Kidney (tissue), 14 donors: Measurements from ENCODE around the gene ZFX. TPM values are rescaled to one million over a fixed set of nuclear protein-coding genes. Genes with fewer than 3 reads are reported as not detected.

Experiments used
- DNase-seq, 5 donors: peaks; one replicate each; pipeline ENCODE4 v3.0.0-alpha.2; 2013 to 2020
- FAIRE-seq: peaks from 2 replicates; lab custom pipeline; 2012; peaks lifted over from hg19 to GRCh38; lab: Jason Lieb, UNC
- H3K27ac ChIP-seq, 2 donors: one replicate each; pipeline ENCODE4 v1.7.0; 2013; ENCODE audit warnings: low read depth in 2 of 2, low read length in 2 of 2, inconsistent platforms in 1 of 2
- H3K27me3 ChIP-seq: one replicate; pipeline ENCODE4 v1.7.1; 2013; ENCODE audit warnings: low read length, inconsistent platforms; ENCODE audit not compliant: control insufficient read depth, insufficient read depth
- H3K36me3 ChIP-seq, 3 donors: one replicate each; pipeline versions ENCODE4 v1.7.0 to v1.7.1; 2013; ENCODE audit warnings: low read length in 3 of 3, control low read depth in 1 of 3, inconsistent platforms in 1 of 3; ENCODE audit not compliant: insufficient read depth in 3 of 3, control insufficient read depth in 2 of 3
- H3K4me1 ChIP-seq, 3 donors: one replicate each; pipeline versions ENCODE4 v1.7.0 to v1.7.1; 2013; ENCODE audit warnings: low read length in 3 of 3, inconsistent platforms in 1 of 3, low read depth in 1 of 3; ENCODE audit not compliant: control insufficient read depth in 2 of 3, insufficient read depth in 2 of 3
- H3K4me3 ChIP-seq, 3 donors: one replicate each; pipeline versions ENCODE4 v1.7.0 to v1.8.1; 2013; ENCODE audit warnings: low read length in 3 of 3, control low read depth in 1 of 3, inconsistent platforms in 1 of 3
- H3K9ac ChIP-seq, 3 donors: one replicate each; pipeline versions ENCODE4 v1.7.0 to v1.7.1; 2013; ENCODE audit warnings: low read length in 3 of 3, control low read depth in 1 of 3, inconsistent platforms in 1 of 3
- H3K9me3 ChIP-seq, 3 donors: one replicate each; pipeline versions ENCODE4 v1.7.0 to v1.7.1; 2013; ENCODE audit warnings: low read length in 3 of 3, control low read depth in 1 of 3, inconsistent platforms in 1 of 3; ENCODE audit not compliant: control insufficient read depth in 2 of 3, insufficient read depth in 1 of 3
- intact Hi-C: fragments of 100-400 bp; cut with DNase I; formaldehyde crosslinking; loops from one replicate; pipeline ENCODE4 v1.11.1; 2022
- polyA plus RNA-seq: library from polyadenylated mRNA; stranded (reverse); fragments of 350-450 nt; fragmentation: Illumina TruSeq; extraction: RNeasy Lipid Tissue Mini Kit (QIAGEN cat#74804); gene quantifications from one replicate; pipeline ENCODE4 v1.2.3, GENCODE V29; 2014; ENCODE audit warnings: low read depth, low replicate concordance; ENCODE audit not compliant: insufficient read depth
- total RNA-seq: library from RNA; stranded (reverse); fragmentation: NEBNext Ultra II Directional; extraction: Animal tissue kit (Norgen Biotek cat#: 25700); gene quantifications from one replicate; pipeline ENCODE4 v1.2.1, GENCODE V29; 2021
- TF ChIP-seq, protein P1 (sequence below): IDR thresholded peaks from 3 replicates; pipeline ENCODE4 v1.5.1; 2012; ENCODE audit warnings: mild to moderate bottlenecking, moderate library complexity, borderline replicate concordance; ENCODE audit not compliant: insufficient read depth; ENCODE audit errors: extremely low read depth
- donor health status: control.
- donor health status: control.
- donor health status: control.
- donor health status: control.
- donor health status: control.
- donor health status: DM: yes; HTN: yes; CAD: no.
- donor health status: Normal renal cell carcinoma (clear cell type).

Gene ZFX
- total and polyA plus RNA-seq, 2 donors from 2014 or later = 5.0 to 58.3 TPM

DNA sequence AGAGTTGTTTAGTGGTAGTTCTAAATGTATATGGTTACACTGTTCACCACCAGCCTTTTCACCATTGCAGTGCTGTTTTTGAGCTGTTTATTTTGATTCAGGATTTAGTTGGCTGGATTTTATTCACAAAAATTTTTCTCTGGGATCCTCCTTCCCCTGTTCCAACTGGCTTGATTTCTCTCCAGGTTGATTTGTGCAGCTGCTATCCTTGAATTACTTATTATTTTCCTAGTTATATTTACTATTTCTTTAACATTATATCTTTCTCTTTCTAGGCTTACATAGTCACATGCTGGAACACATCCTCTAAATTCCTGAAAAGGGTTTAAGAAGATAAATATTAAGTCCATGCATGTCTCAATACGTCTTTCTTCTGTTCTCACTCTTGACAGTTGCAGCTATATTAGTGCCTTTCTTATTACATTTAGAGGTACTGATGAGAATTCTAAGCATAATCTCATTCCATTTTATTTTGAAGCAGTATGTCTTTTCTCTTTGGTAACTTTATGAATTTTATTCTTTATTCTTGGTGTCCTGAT is 82.2 kb downstream of the ZFX start:
- Histone ChIP-seq H3K9ac (no peak overlapping the region), H3K9me3 (no peaks in the 10 kb centered on the region), H3K4me3 (no peak overlapping the region), H3K27me3 (peaks cover 3% of the 10 kb centered on the region), H3K36me3 (no peaks in the 10 kb centered on the region), H3K4me1 (no peaks in the 10 kb centered on the region), H3K27ac (no peak overlapping the region)
- DNase-seq (no peak), FAIRE-seq (no peak)
- intact Hi-C loops = no loop called here
- TF ChIP-seq, protein P1, sequence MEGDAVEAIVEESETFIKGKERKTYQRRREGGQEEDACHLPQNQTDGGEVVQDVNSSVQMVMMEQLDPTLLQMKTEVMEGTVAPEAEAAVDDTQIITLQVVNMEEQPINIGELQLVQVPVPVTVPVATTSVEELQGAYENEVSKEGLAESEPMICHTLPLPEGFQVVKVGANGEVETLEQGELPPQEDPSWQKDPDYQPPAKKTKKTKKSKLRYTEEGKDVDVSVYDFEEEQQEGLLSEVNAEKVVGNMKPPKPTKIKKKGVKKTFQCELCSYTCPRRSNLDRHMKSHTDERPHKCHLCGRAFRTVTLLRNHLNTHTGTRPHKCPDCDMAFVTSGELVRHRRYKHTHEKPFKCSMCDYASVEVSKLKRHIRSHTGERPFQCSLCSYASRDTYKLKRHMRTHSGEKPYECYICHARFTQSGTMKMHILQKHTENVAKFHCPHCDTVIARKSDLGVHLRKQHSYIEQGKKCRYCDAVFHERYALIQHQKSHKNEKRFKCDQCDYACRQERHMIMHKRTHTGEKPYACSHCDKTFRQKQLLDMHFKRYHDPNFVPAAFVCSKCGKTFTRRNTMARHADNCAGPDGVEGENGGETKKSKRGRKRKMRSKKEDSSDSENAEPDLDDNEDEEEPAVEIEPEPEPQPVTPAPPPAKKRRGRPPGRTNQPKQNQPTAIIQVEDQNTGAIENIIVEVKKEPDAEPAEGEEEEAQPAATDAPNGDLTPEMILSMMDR = no peak

DNA sequence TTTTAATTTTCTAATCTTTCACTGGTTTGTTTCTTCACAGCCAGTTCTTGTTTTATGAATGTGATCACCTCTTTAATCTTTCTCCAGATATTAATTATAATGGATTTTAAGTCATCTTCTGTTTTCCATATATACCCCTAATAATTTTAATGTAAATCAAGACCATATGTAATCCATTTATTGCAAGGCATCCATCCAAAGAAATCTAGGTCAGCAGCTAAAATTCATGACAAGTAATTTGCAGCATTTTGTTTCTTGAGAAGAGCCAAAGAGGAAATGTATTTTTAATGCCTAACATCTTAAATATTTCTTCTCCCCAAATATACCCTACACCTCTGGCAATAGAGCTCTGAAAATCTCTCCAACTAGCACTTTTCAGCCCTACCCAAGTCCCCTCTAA is 83.3 kb downstream of the ZFX start:
- Histone ChIP-seq H3K4me3 (no peak overlapping the region), H3K9me3 (no peaks in the 10 kb centered on the region), H3K36me3 (no peaks in the 10 kb centered on the region), H3K9ac (no peak overlapping the region), H3K4me1 (no peaks in the 10 kb centered on the region), H3K27ac (no peak overlapping the region), H3K27me3 (peaks cover 3% of the 10 kb centered on the region)
- DNase-seq (no peak), FAIRE-seq (no peak)
- TF ChIP-seq, protein P1 = no peak
- intact Hi-C loops = no loop called here

DNA sequence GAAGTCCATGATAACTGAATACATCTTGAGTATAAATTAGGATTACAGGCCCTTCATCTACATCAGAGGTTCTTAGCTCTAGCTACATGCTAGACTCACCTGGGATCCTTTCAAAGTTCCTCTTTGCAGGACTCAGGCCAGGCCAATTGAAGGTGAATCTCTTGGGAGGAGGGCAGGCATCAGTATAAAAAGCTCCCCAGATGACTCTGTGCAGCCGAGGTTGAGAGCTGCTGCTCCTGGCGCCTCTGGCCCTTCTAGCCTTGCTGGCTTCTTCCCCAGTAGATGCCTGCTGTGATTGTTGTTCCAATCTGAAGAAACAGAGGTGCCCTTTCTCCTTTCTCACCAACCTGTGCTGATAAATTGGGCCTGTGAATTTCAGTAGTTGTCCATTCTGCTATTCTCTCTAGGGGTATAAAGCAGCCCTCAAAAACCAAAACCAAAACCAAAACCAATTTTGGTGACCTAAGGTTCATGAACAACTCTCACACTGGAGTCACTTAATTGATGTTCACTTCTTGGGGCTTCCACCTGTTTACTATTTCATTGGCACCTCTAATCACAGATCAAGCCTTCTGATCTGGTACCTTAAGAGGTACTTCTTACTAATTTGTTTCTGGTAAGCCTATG is 85.7 kb downstream of the ZFX start:
- Histone ChIP-seq H3K9me3 (no peaks in the 10 kb centered on the region), H3K27ac (no peak overlapping the region), H3K4me3 (no peak overlapping the region), H3K9ac (no peak overlapping the region), H3K27me3 (peaks cover 2% of the 10 kb centered on the region), H3K36me3 (no peaks in the 10 kb centered on the region), H3K4me1 (no peaks in the 10 kb centered on the region)
- TF ChIP-seq, protein P1 = no peak
- FAIRE-seq (no peak), DNase-seq (no peak)
- intact Hi-C loops = no loop called here
